GM19395 (cell line): Measurements from ENCODE around the gene COX14.
"Not testable (repeated sequence)": the region's sequence is repeated elsewhere in the genome, so short reads cannot be mapped to it uniquely, and the experiment has no call there.

Source experiments
- ATAC-seq: cut with Tn5 transposase; IDR thresholded peaks from one replicate; pipeline ENCODE4 v1.9.1; 2021; ENCODE audit warnings: mild to moderate bottlenecking, moderate library complexity; ENCODE audit not compliant: unreplicated experiment

COX14 gene

GRCh38 chr12:50107416-50108268, 4.4 kb upstream of the COX14 start:
- no peak for ATAC-seq

DNA sequence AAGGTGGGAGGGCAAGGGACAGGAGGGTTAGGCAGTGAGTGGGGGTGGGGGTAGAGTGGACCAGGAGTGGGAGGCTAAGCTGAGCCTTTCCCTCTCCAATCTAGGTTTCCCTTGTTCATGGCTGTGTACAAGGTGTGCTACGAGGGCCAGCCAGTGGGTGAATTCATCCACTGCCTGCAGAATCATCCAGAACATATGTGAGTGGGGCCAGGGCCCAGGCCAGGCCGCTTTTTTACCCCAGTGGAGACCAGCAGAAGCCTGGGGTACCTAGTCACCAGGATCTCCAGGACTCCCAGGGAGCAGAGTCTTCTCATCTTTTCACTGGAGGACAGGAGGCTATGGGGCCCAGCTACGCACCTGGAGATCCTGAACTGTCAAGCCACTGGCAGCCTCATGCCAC, 2.7 kb upstream of the COX14 start:
- ATAC-seq = no peak

- ATAC-seq = no peak
These were observed 1.8 kb upstream of the COX14 start for GRCh38 chr12:50110127-50110761.

- ATAC-seq = no peak
These were observed 1.2 kb upstream of the COX14 start for GRCh38 chr12:50110762-50111351.

- ATAC-seq = peak; percentile 1
These were observed 692 bp upstream of the COX14 start for GRCh38 chr12:50111395-50111692.

- ATAC-seq = no peak
These were observed 601 bp downstream of the COX14 start for GRCh38 chr12:50112456-50113218.

GRCh38 chr12:50117057-50117622, 5.1 kb downstream of the COX14 start:
- ATAC-seq = no peak

DNA sequence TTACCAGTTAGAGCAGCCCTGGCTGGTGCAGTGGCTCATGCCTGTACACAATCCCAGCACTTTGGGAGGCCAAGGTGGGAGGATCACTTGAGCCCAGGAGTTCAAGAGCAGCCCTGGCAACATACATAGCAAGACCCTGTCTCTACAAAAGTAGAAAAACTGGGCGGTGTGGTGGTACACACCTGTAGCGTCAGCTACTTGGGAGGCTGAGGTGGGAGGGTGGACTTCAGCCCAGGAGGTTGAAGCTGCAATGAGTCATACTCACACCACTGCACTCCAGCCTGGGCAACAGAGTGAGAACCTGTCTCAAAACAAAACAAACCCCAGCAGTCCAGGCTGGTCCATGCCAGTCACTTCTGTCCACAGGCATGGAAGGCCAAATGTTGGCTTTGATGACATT, 7.4 kb downstream of the COX14 start:
- ATAC-seq = no peak

GRCh38 chr12:50120521-50120920, 8.5 kb downstream of the COX14 start:
- no peak for ATAC-seq

DNA sequence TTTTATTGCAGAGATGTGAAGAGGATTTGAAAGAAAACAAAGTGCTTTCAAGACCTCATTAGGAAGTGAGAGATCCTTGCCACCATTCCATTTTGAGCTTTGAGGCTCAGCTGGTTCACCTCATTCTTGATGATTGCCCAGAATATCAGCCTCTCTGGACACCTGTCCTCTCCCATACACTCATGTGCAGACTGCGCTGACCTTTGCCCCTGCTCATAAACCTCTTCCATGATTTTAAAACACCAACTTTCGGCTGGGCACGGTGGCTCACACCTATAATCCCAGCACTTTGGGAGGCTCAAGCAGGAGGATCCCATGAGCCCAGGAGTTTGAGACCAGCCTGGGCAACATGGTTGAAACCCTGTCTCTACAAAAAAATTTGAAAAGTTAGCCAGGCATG, 8.9 kb downstream of the COX14 start:
- ATAC-seq = no peak

DNA sequence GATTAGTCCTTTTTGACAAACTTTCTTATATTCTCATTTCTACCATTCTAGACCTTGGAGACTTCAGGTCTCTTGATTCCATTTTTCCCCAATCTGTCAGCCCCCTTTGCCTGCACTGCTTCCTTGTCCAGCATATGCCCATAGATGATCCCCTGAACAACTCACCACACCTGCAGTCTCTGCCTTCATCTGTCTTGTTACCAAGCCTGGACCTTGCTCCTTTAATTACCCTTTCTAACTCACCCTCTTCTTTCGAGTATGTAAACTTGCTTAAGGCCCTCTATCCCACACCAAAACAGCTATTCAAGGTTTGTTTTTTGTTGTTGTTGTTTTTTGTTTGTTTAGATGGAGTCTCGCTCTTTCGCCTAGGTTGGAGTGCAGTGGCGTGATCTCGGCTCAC, 9.6 kb downstream of the COX14 start:
- ATAC-seq = no peak

DNA sequence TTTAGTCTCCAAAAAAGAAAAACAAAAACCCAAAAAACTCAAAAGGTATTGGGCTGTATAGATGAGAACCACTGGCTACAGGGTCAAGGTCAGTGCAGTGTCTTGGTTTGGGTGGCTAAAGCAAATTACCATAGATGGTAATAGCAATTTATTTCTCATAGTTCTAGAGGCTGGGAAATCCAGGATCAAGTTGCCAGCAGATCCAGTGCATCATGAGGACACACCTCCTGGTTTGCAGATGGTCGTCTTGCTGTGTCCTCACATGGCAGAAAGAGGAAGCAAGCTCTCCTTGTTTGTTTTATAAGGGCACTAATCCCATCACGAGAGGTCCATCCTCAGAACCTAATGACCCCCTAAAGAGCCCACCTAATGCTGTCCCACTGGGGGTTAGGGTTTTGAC, 11.2 kb downstream of the COX14 start:
- ATAC-seq = no peak

DNA sequence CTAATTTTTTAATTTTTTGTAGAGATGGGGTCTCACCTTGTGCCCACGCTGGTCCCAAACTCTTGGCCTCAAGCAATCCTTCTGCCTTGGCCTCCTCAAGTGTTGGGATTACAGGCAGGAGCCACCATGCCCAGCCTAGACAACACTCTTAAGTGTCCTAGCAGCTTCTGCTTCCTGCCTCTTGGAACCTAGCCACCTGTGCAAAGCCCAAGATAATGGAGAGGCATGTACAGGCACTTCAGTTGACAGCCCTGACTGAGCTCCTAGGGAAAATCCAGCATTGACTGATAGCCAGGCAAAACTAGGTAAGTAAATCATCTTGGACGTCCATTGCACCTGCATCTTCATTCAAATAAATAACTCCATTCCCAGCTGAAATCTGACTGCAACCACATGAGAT, 15.5 kb downstream of the COX14 start:
- ATAC-seq = no peak

- ATAC-seq = no peak
These were observed 17.3 kb downstream of the COX14 start for GRCh38 chr12:50129290-50129689.

GRCh38 chr12:50132505-50133135, 20.6 kb downstream of the COX14 start:
- ATAC-seq = no peak

DNA sequence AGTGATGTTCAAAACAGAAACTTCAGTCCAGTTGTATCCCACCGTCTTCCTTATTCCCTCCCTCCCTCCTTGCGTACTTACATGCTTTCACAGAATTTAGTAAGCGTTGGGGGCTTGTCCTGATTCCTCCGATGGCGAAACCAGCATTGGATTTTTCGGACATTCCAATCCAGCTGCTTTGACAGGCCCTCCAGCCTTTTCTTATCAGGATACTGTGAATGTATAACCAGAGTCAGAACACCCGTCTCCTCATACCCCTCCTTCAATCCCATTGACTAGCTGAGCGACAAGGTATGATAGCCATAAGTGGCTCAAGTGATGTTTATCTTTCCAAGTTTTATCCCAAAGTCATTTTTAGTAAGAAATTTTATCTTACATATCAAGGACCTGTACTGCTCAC, 31.0 kb downstream of the COX14 start:
- ATAC-seq = no peak

DNA sequence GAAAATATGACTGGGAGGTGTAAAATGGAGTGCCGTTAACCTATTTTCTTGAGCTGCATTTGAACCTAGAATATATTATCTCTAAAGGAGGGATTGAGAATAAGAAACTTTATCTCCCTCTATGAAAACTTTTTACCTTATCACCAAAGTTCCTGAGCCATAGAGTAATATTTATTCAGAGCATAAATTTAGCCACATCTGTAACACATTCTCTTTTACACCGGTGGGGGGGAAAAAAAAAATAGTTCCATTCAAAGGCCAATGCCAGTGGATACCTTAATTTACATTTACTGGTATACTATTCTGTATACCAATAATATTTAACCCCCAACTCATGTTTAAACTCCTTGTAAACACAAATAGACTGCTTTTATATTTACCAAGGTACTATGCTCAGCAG, 33.4 kb downstream of the COX14 start:
- ATAC-seq = no peak

GRCh38 chr12:50147281-50147680, 35.2 kb downstream of the COX14 start:
- no peak for ATAC-seq

- ATAC-seq = not testable (repeated sequence)
These were observed 36.0 kb downstream of the COX14 start for GRCh38 chr12:50148011-50148410.

- ATAC-seq = no peak
These were observed 37.3 kb downstream of the COX14 start for GRCh38 chr12:50149311-50149710.
